Skin of body (tissue), 2 donors: ENCODE measurements around the gene APPL2. TPM values are rescaled to one million over a fixed set of nuclear protein-coding genes. Genes with fewer than 3 reads are reported as not detected.
A peak's percentile ranks its signal among the peaks of the same experiment; 100 is the strongest.

Experiments
- DNase-seq: peaks from one replicate; lab custom pipeline; 2025; lab: John Stamatoyannopoulos, UW
- total RNA-seq: library from RNA; depleted of rRNA; stranded (reverse); fragments of >200 nt; gene quantifications from one replicate; pipeline ENCODE4 v1.2.3, GENCODE V29; 2014

APPL2 gene
- total RNA-seq, 1 donor from 2014 or later: 71.7 TPM

- DNase-seq: no peak
These were observed 12.6 kb downstream of the APPL2 start for GRCh38 chr12:105223352-105223845.

- no peak for DNase-seq
These were observed 13.1 kb downstream of the APPL2 start for GRCh38 chr12:105222726-105223351.

GRCh38 chr12:105222284-105222655 is 13.7 kb downstream of the APPL2 start:
- no peak for DNase-seq

- DNase-seq: no peak
These were observed 14.2 kb downstream of the APPL2 start for GRCh38 chr12:105221583-105222283.

- no peak for DNase-seq
These were observed 15.1 kb downstream of the APPL2 start for GRCh38 chr12:105220929-105221290.

- no peak for DNase-seq
These were observed 15.6 kb downstream of the APPL2 start for GRCh38 chr12:105220150-105220928.

- DNase-seq: no peak
These were observed 16.5 kb downstream of the APPL2 start for GRCh38 chr12:105219261-105220028.

- DNase-seq: peak; percentile 15
These were observed 17.5 kb downstream of the APPL2 start for GRCh38 chr12:105218434-105218833.

- no peak for DNase-seq
These were observed 21.2 kb downstream of the APPL2 start for GRCh38 chr12:105214670-105215375.

GRCh38 chr12:105214148-105214547 is 21.8 kb downstream of the APPL2 start:
- DNase-seq: no peak

- DNase-seq: peak; percentile 40
These were observed 23.5 kb downstream of the APPL2 start for GRCh38 chr12:105212438-105212837.

- no peak for DNase-seq
These were observed 26.9 kb downstream of the APPL2 start for GRCh38 chr12:105209091-105209490.

GRCh38 chr12:105206686-105207374 is 29.1 kb downstream of the APPL2 start:
- no peak for DNase-seq

GRCh38 chr12:105205322-105206048 is 30.5 kb downstream of the APPL2 start:
- no peak for DNase-seq

- DNase-seq: no peak
These were observed 31.1 kb downstream of the APPL2 start for GRCh38 chr12:105204916-105205315.

- DNase-seq: no peak
These were observed 31.8 kb downstream of the APPL2 start for GRCh38 chr12:105204127-105204526.

- DNase-seq: no peak
These were observed 33.8 kb downstream of the APPL2 start for GRCh38 chr12:105202202-105202601.

GRCh38 chr12:105201299-105201698 is 34.7 kb downstream of the APPL2 start:
- DNase-seq: no peak

GRCh38 chr12:105200385-105200784 is 35.6 kb downstream of the APPL2 start:
- DNase-seq: no peak

GRCh38 chr12:105198961-105199360 is 37.0 kb downstream of the APPL2 start:
- DNase-seq: no peak
